Fibroblast of mammary gland (primary cell): ENCODE results near the gene LRRC61.
"Not testable (repeated sequence)": the region's sequence is repeated elsewhere in the genome, so short reads cannot be mapped to it uniquely, and the experiment has no call there.

Source experiments
- DNase-seq: peaks from one replicate; pipeline ENCODE4 v3.0.0-alpha.2; 2010; ENCODE audit warnings: low read depth
- H3K4me3 ChIP-seq: 2 replicates; pipeline ENCODE4 v1.5.1; 2011; ENCODE audit warnings: low read depth, mild to moderate bottlenecking, low read length, moderate library complexity; ENCODE audit not compliant: control insufficient read depth
- TF ChIP-seq, protein P1 (sequence below): conservative IDR thresholded peaks from 2 replicates; pipeline ENCODE4 v1.5.1; 2011; ENCODE audit warnings: low read depth, low read length, inconsistent platforms; ENCODE audit not compliant: control insufficient read depth, insufficient read depth

Gene LRRC61

GRCh38 chr7:150322833-150323681 is at the start of gene LRRC61, which contains the start of gene ACTR3C:
Gene LRRC61, plus strand, starts transcription at chr7:150323355. Its CDS starts 13,507 bp downstream, at chr7:150336862.
Gene ACTR3C, minus strand, starts transcription at chr7:150323545. Its CDS starts 28,249 bp downstream, at chr7:150295296.
- no peak for DNase-seq
- TF ChIP-seq, protein P1, sequence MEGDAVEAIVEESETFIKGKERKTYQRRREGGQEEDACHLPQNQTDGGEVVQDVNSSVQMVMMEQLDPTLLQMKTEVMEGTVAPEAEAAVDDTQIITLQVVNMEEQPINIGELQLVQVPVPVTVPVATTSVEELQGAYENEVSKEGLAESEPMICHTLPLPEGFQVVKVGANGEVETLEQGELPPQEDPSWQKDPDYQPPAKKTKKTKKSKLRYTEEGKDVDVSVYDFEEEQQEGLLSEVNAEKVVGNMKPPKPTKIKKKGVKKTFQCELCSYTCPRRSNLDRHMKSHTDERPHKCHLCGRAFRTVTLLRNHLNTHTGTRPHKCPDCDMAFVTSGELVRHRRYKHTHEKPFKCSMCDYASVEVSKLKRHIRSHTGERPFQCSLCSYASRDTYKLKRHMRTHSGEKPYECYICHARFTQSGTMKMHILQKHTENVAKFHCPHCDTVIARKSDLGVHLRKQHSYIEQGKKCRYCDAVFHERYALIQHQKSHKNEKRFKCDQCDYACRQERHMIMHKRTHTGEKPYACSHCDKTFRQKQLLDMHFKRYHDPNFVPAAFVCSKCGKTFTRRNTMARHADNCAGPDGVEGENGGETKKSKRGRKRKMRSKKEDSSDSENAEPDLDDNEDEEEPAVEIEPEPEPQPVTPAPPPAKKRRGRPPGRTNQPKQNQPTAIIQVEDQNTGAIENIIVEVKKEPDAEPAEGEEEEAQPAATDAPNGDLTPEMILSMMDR, result no peak

GRCh38 chr7:150276132-150276695 is 46.9 kb upstream of the LRRC61 start:
- TF ChIP-seq, protein P1, result peak; percentile 52
- H3K4me3 ChIP-seq, result not testable (repeated sequence)
- peak; percentile 29 for DNase-seq

More at GRCh38 chr7:150322833-150323681, at the start of gene LRRC61, which contains the start of gene ACTR3C:
- peak within 1 kb of the TSS; percentile 27 for H3K4me3 ChIP-seq

GRCh38 chr7:150278383-150278782 is 44.8 kb upstream of the LRRC61 start:
- H3K4me3 ChIP-seq, DNase-seq: not testable (repeated sequence)

DNA sequence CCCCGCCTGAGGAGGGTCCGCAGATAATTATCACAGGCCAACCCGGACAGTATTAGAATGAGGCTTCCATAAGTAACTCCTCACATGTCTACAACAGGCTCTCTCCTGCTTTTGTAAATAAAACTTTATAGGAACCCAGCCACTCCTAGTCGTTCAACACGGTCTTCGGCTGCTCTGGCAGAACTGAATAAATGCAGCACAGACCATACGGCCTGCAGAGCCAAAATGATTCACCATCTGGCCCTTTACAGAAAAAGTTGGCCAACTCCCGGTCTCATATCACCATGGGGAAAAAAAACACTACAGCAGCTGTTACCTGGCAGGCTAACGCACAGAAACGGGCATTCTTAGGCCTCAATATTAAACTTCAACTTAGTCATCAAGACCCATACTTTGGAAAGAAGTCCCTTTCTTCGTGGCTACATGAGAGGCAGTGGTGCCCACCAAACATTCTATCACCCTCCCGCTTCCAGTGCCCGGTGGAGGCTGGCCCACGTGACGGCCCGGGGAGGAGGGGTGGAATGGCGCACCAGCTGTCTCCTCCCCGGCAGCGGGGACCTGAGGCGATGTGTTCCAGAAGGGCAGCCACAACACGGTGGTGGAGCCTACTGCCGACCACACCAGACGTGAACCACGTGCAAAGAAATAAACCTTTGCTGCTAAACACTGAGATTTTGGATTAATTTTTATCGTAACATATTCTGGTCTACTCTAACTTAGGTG is 41.3 kb upstream of the LRRC61 start:
- DNase-seq, H3K4me3 ChIP-seq: not testable (repeated sequence)

- H3K4me3 ChIP-seq, DNase-seq: not testable (repeated sequence)
These were observed 40.0 kb upstream of the LRRC61 start for GRCh38 chr7:150283111-150283510.

GRCh38 chr7:150283608-150284007 is 39.5 kb upstream of the LRRC61 start:
- not testable (repeated sequence) for H3K4me3 ChIP-seq, DNase-seq

DNA sequence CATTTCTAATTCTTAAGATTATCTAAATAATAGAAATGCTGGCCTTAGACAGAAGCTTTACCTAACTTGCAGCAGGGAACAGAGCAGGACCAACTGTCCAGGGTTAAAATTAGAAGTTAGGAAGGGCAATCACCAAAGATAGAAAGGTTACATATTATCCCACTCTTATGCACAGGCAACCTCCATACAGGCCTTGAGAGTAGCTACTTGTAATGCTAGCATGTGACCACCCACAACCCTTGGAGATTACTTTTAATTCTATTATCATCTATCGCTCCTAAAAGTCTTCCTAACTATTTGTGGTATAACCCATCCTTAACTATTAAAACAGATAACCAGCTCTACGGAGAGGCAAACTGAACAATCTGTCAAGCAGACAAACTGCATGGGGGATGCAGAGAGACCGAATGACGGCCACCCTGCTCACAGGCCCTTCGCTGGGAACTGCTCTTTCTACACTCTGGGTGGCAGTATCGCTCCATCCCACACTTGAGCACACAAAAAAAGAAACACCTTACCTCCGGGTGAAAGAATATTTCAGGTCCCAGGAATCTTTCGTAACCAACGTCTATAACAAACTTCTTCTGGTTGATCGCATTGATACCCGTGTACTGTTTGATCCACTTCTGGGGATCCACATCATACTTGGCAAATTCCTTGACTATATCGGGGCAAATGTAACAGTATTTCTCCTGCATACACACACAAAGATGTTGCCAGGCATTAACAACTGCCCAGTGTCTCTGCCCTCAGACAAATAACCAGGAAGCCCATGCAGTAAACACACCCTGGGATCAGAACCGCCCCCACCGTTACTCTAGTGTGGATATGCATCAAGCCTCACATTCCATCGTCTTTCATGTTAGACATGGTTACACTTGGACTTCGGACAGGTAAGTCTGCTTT is 37.1 kb upstream of the LRRC61 start:
- peak; percentile 10 for DNase-seq
- TF ChIP-seq, protein P1, result peak; percentile 30
- not testable (repeated sequence) for H3K4me3 ChIP-seq

DNA sequence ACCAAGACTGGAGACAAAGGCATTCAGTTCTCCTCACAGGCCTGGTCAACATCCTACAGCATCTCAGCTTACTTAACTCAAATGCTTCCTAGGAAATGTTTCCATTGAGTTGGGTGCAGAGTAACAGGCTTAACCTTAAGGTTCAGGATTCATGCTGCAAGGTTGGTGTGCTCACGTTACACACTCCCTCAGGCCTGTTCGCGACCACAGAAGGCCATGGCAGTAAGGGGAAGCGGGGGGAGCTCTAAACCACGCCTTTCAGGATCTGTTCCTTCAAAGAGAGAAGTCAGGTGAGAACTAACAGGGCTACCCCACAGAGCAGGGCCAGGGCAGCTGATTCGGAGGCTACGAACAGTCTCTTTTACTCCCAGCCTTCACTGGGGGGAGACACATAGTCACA is 35.3 kb upstream of the LRRC61 start:
- not testable (repeated sequence) for DNase-seq, H3K4me3 ChIP-seq

DNA sequence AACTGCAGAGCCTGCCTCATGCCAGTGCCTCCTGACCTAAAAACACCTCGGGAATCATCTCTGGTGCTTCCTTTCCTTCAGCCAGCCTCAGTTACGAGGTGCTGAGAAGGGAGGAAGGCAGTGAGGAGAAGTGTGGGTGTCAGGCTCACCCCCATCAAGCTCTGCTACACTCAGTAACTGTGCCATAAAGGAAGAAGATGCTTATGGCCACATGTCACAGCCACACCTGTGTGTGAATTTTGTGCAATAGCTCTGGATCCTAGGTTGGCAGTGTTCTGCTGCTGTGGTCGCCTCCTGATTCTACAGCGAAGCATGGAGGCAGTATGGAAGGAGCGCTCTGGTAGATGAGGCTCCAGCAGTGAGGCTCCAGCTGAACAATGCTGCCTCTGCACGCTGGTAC is 34.3 kb upstream of the LRRC61 start:
- H3K4me3 ChIP-seq, DNase-seq: not testable (repeated sequence)

DNA sequence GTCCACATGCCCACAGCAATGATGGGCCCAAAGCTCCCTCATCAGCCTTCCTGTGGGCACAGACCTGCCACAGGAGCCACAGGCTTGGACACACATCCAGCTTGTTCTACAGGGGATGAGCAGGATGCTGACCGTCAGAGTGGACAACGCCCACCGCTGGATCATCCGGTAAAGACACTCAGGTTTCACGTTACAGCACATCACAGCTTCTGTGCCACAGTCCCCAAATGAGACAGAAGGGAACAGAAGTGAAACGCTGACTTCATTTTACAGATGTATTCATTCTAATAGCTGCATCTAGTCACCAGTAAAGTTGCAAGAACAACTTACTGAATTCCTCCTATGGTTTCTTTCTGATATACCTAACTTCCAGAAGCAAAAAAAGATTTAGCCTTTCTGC is 32.8 kb upstream of the LRRC61 start:
- DNase-seq, H3K4me3 ChIP-seq: not testable (repeated sequence)

DNA sequence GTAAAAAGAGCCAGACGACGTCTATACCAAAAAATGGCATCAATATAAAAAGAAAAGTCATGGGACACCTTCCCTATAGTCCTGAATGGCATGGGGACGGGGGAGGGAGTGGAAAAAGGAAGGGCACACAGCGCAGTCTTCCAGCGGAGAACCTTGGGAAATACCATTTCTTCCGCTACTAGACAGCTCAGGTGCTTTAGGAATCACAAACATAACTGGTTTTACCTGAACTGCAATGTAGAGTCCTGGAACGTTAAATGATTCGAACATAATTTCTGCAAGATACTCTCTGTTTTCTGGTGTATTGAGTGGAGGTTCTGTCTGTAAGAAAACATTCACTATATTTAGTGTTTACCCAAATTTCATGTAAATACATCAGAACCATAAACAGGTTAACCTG is 28.1 kb upstream of the LRRC61 start:
- not testable (repeated sequence) for H3K4me3 ChIP-seq, DNase-seq

DNA sequence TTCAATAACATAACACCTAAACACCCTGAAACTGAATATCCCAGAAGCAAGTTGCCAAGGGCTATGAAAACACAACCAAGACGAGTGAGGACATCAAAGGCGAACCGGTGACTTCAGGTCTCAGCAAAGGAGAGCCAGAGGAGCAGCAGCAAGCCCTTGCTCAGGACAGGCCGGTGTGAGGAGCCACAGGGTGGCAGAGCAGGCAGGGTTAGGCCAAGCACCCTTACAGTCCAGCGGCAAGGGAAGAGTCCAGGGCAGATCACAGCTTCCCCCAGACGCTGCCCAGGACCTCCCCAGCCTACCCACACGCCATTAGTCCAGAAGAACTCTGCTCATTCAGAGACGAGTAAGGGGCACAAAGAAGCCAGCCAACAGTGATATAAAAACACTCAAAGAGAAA is 27.5 kb upstream of the LRRC61 start:
- H3K4me3 ChIP-seq, DNase-seq: not testable (repeated sequence)

GRCh38 chr7:150296802-150297201 is 26.4 kb upstream of the LRRC61 start:
- DNase-seq, result not testable (repeated sequence)

More at GRCh38 chr7:150296802-150297201, 26.4 kb upstream of the LRRC61 start:
- H3K4me3 ChIP-seq, result not testable (repeated sequence)
